ENCODE measurements around the gene ZNF592.

ZNF592 gene, protein sequence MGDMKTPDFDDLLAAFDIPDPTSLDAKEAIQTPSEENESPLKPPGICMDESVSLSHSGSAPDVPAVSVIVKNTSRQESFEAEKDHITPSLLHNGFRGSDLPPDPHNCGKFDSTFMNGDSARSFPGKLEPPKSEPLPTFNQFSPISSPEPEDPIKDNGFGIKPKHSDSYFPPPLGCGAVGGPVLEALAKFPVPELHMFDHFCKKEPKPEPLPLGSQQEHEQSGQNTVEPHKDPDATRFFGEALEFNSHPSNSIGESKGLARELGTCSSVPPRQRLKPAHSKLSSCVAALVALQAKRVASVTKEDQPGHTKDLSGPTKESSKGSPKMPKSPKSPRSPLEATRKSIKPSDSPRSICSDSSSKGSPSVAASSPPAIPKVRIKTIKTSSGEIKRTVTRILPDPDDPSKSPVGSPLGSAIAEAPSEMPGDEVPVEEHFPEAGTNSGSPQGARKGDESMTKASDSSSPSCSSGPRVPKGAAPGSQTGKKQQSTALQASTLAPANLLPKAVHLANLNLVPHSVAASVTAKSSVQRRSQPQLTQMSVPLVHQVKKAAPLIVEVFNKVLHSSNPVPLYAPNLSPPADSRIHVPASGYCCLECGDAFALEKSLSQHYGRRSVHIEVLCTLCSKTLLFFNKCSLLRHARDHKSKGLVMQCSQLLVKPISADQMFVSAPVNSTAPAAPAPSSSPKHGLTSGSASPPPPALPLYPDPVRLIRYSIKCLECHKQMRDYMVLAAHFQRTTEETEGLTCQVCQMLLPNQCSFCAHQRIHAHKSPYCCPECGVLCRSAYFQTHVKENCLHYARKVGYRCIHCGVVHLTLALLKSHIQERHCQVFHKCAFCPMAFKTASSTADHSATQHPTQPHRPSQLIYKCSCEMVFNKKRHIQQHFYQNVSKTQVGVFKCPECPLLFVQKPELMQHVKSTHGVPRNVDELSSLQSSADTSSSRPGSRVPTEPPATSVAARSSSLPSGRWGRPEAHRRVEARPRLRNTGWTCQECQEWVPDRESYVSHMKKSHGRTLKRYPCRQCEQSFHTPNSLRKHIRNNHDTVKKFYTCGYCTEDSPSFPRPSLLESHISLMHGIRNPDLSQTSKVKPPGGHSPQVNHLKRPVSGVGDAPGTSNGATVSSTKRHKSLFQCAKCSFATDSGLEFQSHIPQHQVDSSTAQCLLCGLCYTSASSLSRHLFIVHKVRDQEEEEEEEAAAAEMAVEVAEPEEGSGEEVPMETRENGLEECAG (N-terminal part only)

DNA sequence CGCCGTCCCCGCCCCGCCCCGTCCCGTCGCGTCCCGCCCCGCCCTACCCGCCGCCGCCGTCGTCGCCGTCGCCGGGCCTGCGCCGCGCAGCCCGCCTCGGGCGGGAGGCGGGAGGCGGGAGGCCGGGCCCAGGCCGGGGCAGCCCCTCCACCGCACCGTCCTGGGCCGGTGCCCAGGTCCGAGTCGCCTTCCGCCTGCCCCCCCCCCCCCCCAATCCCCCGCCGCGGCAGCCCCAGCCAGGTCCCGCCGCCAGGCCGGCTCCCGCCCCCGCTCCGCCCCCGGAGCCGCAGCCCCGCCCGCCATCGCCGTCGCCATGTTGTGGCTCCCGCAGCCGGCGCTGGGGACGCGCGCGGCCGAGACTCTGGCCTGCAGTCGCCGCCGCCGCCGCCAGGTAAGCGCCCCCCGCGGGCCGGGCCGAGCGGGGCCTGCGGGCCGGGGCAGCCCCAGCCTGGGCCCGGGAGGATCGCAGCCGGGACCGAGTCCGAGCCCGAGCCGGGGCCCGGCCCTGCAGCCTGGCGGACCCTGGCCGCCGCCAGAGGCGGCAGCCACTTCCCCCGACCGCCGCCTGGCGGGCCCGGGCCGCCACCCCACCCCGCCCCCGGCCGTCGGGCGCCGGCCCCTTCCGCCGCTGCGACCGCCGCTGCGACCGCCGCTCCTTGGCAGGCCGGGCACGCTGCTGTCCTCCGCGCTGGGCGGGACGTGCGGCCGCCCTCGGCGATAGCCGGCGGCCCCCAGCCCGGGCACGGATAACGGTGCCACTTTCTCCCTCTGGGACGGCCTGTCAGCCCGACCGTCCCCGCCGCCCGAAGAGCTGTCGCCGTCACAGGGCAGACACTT lies at the start of gene ZNF592:
ZNF592 (plus strand) TSS at position 319 of the 837 bp plus-strand sequence. CDS start 34,084 bp downstream, outside the sequence.
- Histone ChIP-seq H3K27me3 (no peaks in the 10 kb centered on the region), H3K27ac (peak within 1 kb of the TSS; percentile 91), H3K4me1 (peaks cover 39% of the 10 kb centered on the region), H3K9ac (peak within 1 kb of the TSS; percentile 93), H4K20me1 (peaks cover 46% of the 10 kb centered on the region), H3K9me3 (no peaks in the 10 kb centered on the region), H3K4me2 (peak within 1 kb of the TSS; percentile 99), H3K36me3 (peaks cover 19% of the 10 kb centered on the region), H3K4me3 (peak within 1 kb of the TSS; percentile 98)
- no peak for TF ChIP-seq Cebpa-rat (IDR thresholded peaks at IDR 0.05)

DNA sequence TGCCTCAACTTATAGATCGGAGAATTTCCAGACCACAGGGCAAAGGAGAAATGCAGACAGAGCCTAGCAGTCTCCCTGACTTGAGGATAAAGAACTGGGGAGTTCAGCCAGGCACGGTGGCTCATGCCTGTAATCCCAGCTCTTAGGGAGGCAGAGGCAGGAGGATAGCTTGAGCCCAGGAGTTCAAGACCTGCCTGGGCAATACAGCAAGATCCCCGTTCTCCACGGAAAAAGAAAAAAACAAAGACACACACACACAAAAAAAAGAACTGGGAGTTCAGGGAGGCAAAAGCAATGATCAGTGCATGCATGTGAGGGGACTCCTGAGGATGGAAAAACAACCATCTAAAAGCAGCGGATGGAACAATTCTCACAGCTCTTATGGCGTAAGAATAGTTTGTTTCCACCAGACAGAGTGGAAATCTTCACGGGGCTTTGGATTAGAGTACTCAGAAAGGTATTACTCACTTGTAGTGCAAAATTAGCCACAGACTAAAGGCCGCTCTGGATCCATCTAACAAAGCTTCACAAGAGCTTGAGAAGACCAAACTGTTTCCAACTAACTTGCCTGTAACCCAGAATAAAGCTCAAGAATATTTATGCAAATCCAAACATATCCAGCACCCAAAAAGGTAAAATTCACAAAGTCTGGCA lies 48.7 kb upstream of the ZNF592 start:
- peaks cover 95% of the 10 kb centered on the region for H4K20me1 ChIP-seq
- TF ChIP-seq Cebpa-rat (IDR thresholded peaks at IDR 0.05): no peak
- H3K27ac ChIP-seq: no peak overlapping the region
- H3K9me3 ChIP-seq: no peaks in the 10 kb centered on the region
- no peak overlapping the region for H3K9ac ChIP-seq
- H3K4me3 ChIP-seq: no peak overlapping the region
- no peak overlapping the region for H3K4me2 ChIP-seq
- H3K27me3 ChIP-seq: no peaks in the 10 kb centered on the region
- peaks cover 15% of the 10 kb centered on the region for H3K36me3 ChIP-seq
- H3K4me1 ChIP-seq: no peaks in the 10 kb centered on the region

DNA sequence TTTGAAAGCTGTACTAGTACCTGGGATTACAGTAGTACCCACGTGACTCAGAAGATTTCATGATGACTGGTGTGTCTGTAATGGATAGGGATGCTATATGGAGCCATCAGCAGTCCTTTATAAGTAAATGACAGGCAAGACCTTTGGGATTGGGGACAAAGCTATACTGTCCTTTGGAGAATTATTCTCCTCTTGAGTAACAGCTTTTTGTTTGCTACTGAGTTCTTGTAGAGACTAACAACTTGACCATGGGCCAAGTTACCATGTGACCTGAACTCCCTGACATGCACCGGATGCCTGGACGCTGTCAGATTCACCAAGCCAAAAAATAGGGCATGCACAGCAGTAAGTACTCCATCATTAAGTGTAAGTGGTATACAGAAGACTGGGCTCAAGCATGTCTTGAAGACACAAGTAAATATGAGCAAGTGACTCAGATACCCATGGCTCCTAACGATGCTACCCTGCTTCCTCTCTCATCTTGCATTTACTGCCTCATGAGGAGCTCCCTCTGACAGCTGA lies 45.4 kb upstream of the ZNF592 start:
- Histone ChIP-seq H3K4me1 (no peaks in the 10 kb centered on the region), H3K27ac (no peak overlapping the region)

DNA sequence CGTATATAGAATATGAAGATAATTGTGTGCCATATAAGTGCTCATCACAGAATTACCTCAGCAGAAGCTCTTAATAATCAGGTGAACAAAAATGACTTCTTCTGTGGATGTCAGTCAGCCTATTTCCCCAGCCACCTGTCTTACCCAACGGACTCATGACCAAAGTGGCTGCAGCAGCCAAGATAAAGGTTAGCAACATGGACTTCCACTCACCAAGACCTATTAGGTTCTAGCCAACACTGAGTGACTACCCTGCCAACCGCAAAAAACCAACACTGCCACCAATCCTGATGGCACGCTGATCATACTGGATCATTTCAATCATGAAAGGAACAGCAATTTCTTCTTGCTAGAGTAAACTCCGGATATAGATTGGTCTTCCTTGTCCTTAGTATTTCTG lies 44.6 kb upstream of the ZNF592 start:
- no peak overlapping the region for H3K27ac ChIP-seq
- H3K9me3 ChIP-seq: no peaks in the 10 kb centered on the region
- no peak for TF ChIP-seq Cebpa-rat (IDR thresholded peaks at IDR 0.05)
- peaks cover 25% of the 10 kb centered on the region for H3K36me3 ChIP-seq
- H3K4me2 ChIP-seq: no peak overlapping the region
- H4K20me1 ChIP-seq: peaks cover 99% of the 10 kb centered on the region
- H3K27me3 ChIP-seq: no peaks in the 10 kb centered on the region
- H3K4me1 ChIP-seq: no peaks in the 10 kb centered on the region
- H3K4me3 ChIP-seq: no peak overlapping the region
- H3K9ac ChIP-seq: no peak overlapping the region

More for the DNA sequence above, 45.4 kb upstream of the ZNF592 start:
- H3K4me2 ChIP-seq: no peak overlapping the region
- no peak overlapping the region for H3K4me3 ChIP-seq
- no peaks in the 10 kb centered on the region for H3K9me3 ChIP-seq
- H4K20me1 ChIP-seq: peaks cover 99% of the 10 kb centered on the region
- peaks cover 25% of the 10 kb centered on the region for H3K36me3 ChIP-seq
- no peak for TF ChIP-seq Cebpa-rat (IDR thresholded peaks at IDR 0.05)
- no peaks in the 10 kb centered on the region for H3K27me3 ChIP-seq
- no peak overlapping the region for H3K9ac ChIP-seq

DNA sequence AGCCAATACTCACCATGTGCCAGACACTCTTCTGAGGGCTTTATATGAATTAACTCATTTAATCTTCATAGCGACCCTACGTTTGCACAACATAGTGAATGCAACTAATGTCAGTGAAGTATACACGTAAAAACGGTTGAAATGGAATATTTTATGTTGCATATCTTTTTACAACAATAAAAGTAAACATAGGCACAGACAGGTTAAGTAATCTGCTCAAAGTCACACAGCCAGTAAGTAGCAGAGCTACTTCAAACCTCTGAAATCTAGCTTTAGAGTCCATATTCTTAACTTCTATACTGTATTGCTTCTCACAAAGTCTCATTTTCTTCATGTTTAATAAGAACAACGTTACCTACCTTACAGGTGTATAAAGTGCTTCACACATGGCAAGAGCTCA lies 34.0 kb upstream of the ZNF592 start:
- H4K20me1 ChIP-seq: peaks cover 53% of the 10 kb centered on the region
- peak overlapping the region; percentile 91 for H3K4me2 ChIP-seq
- H3K36me3 ChIP-seq: peaks cover 26% of the 10 kb centered on the region
- peak overlapping the region; percentile 88; the same call in 1 of the 2 replicates for H3K9ac ChIP-seq
- H3K4me3 ChIP-seq: peak overlapping the region; percentile 97; the same call in 1 of the 2 replicates
- peaks cover 27% of the 10 kb centered on the region for H3K4me1 ChIP-seq
- TF ChIP-seq Cebpa-rat (IDR thresholded peaks at IDR 0.05): no peak
- no peaks in the 10 kb centered on the region for H3K9me3 ChIP-seq
- no peak overlapping the region for H3K27ac ChIP-seq
- H3K27me3 ChIP-seq: no peaks in the 10 kb centered on the region

DNA sequence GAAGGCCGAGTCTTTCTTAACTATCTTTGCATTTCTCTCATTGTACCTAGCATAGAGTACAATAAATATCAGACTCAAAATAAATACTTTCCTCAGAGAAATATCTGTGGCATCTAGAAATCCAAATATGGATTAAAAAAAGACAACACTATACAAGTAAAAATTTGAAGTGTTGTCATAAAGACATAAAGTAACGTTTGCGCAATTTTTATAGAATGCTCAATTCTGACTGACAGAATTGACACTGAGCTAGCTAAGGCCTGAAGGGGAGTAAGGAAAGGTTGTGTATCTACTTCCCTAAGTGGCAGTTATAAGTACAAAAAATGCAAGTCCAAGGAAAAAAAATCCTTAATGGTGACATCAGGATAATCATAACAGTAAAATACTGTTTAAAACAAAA lies 33.6 kb upstream of the ZNF592 start:
- Histone ChIP-seq H3K36me3 (peaks cover 21% of the 10 kb centered on the region), H4K20me1 (peaks cover 48% of the 10 kb centered on the region), H3K27me3 (no peaks in the 10 kb centered on the region), H3K27ac (no peak overlapping the region; the same call in 1 of the 2 replicates), H3K4me1 (peaks cover 27% of the 10 kb centered on the region), H3K4me2 (peak overlapping the region; percentile 91), H3K9ac (peak overlapping the region; percentile 88), H3K9me3 (no peaks in the 10 kb centered on the region), H3K4me3 (peak overlapping the region; percentile 97)
- TF ChIP-seq Cebpa-rat (IDR thresholded peaks at IDR 0.05): no peak

DNA sequence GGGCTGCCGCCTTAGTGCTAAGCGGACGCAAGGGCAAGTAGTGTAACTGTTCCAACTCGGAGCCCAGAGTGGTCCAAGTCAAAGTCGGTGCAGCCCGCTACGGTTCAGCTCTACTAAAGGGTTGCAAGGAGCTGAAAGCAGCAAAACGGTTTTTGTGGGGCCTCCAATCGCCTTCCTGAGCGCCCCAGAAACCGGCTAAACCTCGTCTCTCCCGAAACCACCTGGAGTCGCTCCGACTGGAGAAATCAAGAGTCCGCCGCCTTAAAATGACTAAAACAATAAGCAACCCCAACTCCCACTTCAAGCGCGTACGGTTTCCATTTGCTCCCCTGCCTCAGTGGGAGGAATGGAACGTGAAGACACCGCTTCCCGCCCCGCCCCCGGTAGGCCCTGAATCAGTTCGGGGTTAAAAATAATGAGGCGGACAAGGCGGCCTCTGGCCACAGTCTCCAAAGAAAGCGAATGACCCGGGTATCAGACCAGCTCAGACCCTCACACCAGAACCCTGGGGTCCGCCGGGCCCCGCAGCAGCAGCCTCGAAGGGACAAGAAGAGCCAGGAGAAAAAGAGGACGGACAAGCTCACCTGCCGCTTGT lies 32.9 kb upstream of the ZNF592 start:
- Histone ChIP-seq H3K4me2 (peak overlapping the region; percentile 91), H3K4me1 (peaks cover 27% of the 10 kb centered on the region), H3K27ac (peak overlapping the region; percentile 76)

More for the DNA sequence above, 32.9 kb upstream of the ZNF592 start:
- Histone ChIP-seq H3K4me3 (peak overlapping the region; percentile 97), H3K9me3 (no peaks in the 10 kb centered on the region), H3K27me3 (no peaks in the 10 kb centered on the region), H3K9ac (peak overlapping the region; percentile 88), H4K20me1 (peaks cover 47% of the 10 kb centered on the region), H3K36me3 (peaks cover 16% of the 10 kb centered on the region)
- no peak for TF ChIP-seq Cebpa-rat (IDR thresholded peaks at IDR 0.05)

All from BLaER1 (cell line).